Embryonic facial prominence (tissue), 1 donor: ENCODE measurements around the gene CST9.
"Not testable (repeated sequence)": the region's sequence is repeated elsewhere in the genome, so short reads cannot be mapped to it uniquely, and the experiment has no call there.

ENCODE experiments used
- DNase-seq: peaks from one replicate; pipeline ENCODE4 v3.0.0-alpha.2; 2016; ENCODE audit errors: extremely low spot score

The CST9 gene

DNA sequence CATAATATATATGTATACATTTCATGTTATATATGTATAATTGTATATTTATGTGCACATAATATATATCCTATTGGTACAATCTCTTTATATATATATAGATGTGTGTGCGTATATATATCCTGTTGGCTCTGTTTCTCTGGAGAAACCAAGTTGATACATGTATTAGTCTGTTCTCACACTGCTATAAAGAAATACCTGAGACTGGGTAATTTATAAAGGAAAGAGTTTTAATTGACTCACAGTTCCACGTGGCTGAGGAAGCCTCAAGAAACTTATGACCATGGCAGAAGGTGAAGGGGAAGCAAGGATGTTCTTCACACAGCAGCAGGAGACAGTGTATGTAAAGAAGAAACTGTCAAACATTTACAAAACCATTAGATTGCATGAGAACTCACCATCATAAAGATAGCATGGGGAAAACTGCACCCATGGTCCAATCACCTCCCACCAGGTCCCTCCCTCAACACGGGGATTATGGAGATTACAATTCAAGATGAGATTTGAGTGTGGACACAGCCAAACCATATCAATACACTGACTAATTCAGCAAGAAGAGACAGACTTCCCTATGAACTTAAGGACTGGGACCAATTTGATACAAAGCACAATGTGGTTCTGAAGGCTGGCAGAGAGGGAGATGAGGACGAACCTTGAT lies 18.1 kb upstream of the CST9 start:
- no peak for DNase-seq

DNA sequence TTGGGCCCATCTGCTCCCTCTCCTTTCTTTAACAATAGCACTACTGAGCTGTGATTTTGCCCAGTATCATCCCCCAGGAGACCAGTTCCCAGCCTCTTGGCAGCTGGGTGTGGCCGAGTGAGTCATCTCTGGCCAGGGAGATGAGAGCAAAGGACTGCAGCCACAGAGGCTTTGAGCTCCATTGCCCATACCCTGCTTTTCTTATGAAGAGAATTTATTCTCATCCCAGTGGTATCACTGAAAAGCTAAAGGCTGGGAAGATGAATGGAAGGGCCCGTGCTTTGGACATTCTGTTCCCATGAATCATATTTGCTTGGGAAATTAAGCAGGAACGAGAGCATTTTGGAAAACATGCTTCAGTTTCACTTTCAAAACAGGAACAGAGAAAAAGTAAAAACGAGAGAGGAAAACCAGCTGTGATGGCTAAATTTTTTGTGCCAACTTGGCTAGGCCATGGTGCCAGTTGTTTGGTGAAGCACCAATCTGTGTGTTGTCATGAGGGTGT lies 17.2 kb upstream of the CST9 start:
- no peak for DNase-seq

DNA sequence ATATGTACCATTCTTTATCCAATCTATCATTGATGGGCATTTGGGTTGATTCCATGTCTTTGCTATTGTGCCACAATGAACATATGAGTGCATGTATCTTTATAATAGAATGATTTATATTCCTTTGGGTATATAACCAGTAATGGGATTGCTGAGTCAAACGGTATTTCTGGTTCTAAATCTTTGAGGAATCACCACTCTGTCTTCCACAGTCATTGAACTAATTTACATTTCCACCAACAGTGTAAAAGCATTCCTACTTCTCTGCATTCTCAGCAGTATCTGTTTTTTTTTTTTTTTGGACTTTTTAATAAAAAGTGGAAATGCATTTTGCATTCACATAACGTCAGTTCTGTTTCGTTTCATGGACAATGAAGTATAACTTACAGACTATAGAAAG lies 16.7 kb upstream of the CST9 start:
- not testable (repeated sequence) for DNase-seq

DNA sequence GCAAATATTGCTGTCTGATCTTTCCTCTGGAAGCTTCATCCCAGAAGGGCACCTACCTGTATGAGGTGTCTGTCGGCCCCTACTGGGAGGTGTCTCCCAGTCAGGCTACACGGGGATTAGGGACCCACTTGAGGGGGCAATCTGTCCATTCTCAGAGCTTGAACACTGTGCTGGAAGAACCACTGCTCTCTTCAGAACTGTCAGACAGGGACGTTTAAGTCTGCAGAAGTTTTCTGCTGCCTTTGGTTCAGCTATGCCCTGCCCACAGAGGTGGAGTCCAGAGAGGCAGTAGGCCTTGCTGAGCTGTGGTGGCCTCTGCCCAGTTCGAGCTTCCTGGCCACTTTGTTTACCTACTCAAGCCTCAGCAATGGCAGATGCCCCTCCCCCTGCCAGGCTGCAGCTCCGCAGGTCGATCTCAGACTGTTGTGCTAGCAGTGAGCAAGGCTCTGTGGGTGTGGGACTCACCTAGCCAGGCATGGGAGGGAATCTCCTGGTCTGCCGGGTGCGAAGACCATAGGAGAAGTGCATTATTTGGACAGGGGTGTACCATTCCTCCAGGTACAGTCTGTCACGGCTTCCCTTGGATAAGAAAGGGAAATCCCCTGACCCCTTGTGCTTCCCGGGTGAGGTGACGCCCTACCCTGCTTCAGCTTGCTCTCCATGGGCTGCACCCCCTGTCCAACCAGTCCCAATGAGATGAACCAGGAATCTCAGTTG lies 15.1 kb upstream of the CST9 start:
- not testable (repeated sequence) for DNase-seq

DNA sequence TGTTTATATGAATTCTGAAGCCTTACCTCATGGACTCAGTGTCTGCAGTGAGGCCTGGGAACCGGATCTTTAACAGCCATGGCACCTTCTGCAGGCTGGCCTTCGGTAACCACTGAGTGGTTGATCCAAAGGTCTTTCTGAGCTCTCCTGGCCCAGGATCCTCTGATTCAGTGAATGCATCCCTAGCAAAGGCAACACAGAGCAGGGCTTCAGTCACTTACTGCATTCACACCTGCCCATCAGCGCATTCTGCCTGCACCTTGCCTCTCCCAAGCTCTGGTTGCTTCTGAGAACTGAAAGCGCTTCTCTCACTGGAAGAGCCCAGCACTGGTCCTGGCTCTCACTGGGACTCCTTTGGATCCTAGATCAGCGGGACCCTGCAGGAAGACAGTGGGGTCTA lies 8.4 kb upstream of the CST9 start:
- no peak for DNase-seq

DNA sequence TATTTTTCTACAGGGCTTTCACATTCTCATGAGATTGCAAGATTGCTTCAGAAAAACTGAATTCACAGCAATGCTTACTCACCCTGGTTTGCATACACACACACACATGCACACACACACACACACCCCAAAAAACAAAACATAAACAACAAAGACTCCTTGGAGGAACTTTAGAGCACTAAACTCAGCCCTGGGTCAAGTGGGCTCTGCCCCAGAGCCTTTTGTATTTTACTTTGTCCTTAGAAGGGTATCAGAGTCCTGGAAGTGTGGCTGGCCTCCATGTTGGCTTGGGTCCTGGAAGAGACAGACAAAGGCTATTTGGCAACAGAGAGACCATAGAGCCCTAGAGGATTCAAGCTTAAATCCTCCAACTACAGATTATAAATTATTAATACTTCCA lies 8.0 kb upstream of the CST9 start:
- DNase-seq, result no peak

DNA sequence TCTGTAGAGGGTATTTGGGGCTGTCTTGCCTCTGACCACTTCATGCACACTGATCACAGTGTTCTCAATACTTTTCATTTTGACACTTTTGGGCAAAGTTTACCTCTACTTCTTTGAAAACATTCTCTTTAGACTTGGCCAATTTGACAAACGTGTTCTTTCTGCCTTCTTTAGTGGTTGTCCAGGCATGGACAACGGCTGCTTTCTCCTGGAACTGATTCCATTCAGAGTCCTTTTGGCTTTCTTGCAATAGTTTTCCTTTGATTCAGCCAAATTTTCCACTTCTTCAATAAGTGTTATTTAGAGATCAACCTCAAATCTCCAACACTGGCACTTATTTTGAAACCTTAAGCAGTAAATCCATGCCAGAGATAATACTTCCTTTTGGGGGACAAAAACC lies 6.7 kb upstream of the CST9 start:
- DNase-seq, result no peak

DNA sequence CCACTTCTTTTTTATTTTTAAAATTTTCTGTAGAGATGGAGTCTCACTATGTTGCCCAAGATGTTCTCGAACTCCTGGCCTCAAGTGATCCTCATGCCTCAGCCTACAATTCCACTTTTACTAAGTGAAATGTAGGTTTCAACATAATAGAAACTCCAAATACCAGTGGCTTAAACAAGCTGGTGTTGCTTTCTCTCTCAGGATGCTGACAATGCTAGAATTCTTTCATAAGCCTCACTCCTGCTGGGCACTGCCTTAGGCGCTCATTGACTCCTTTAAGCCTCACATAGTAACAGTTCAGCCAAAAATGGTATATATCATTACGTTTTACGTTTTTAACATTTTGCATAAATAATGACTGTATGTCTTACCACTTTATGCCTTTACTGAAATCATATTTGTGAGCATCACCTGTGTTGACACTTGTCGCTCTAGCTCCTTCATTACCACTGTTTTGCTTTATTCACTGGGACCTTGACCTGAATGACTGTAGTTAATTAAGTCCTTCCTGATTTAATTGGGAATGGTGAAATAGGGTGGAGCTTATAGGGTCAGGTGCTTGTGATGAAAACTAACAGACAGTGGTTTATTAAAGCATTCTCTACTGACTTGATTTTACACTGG lies 3.9 kb upstream of the CST9 start:
- DNase-seq, result no peak

DNA sequence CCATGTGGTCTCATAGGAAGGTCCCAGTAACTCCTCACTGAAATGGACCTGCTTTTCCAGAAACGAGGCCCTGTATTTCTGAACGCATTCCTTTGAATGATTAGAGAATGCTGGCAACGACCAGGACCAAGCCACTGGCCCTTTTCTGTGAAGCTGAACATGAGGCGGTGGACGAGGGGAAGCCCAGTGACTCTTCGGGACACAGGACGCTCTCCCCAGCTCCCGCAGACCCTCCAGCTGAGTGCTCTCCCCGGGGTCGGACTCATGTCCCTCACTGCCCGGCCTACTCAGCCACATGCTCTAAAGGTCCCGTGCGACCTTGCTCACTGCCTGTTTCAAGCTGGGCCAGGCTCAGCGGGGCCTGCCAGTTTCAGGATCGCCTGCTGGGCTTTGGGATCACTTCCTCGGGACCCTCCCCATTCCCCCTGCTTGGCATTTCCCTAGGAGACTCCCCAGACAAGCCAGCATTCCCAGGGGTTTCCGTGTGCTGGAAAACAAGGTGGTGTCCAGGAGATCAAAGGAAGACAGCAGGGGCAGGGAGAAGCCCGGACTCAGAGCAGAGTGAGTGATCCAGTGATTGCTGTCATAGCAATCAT lies 2.6 kb upstream of the CST9 start:
- no peak for DNase-seq

DNA sequence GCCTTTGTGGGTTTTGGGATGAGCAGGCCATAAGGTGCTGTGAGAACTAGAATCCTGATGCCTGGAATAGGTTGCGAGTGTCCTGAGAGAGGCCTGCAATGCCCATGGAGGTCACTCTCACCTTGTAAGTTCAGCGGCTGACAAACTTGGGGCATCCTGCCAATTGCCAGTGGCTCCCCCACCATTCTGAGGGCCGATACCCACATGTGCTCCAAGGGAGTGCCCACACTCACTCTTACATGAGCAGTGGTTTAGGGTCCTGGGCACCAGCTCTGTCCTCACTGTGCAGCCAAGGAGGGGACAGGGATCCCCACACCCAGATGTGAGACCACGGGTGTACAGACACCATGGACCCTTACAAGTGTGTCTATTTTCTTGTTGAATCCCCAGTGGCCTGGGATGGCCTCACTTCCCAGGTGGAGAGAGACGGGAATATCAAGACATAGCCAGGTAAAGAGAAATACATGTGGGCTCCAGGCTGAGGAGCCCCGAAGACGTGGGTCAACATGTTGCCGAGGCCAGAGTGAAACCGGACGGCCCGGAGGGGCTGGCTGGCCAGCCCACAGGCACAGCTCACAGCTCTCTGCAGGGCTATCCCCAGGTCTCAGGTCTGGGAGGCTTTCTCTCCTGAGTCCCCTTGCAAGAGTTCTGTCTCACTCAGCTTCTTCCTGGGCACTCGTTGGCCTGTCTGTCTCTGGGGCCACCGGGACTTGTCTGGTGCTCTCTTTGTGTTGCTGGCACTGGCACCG lies 2.0 kb upstream of the CST9 start:
- DNase-seq, result no peak

DNA sequence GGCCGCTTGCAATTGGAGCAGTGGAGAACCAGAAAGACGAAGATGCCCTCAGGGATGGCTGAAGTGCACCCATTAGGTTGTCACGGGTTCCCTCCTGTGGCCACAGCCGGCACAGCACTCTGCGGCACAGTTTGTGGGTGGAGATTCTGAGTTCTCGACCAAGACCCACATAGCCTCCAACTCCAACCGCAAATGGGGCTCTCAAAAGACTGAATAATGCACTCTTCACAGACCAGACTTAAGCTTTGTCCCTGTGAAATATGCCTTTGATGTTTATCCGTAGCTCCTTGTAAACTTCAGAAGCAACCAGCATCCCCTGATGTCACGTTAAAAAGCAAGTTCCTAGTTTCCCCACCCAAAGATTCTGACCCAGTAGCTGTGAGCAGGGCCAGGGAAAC lies 934 bp upstream of the CST9 start:
- DNase-seq, result no peak

DNA sequence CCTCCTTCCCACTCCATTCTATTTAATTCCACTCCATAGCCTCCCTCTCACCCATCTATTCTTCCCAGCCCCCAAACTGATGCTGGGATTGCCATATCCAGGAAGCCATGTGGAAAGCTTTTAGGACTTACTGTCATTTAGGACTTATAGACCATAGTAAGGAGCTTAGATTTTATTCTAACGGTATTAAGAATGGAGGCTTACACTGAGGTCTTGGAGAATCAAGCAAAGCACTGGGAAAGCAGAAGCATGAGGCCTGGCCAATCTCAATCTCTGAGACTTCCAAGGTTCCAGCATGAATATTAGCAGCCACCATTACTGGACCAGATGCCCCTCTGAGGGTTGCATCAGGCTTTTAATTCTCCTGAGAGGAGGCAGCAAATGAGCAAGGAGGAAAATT lies 1.4 kb downstream of the CST9 start:
- no peak for DNase-seq

DNA sequence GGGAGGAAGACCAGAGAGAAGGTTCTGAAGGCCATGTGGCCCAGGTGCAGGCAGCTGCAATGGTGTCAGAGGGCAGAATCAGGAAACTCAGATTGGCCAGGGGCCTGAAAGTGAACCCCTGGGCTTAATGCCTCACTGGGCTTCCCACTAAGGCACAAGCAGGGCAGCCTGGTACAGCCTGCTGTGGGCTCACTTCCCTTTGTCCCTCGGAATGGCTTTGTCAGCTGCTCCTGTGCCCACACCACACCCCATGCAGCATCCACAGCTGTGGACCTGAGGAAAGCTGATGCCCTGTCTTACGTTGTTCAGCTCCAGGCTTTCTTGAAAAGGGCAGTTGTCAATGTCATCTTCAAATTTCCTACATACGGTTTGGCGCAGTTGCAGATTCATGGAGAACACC lies 2.4 kb downstream of the CST9 start:
- no peak for DNase-seq

DNA sequence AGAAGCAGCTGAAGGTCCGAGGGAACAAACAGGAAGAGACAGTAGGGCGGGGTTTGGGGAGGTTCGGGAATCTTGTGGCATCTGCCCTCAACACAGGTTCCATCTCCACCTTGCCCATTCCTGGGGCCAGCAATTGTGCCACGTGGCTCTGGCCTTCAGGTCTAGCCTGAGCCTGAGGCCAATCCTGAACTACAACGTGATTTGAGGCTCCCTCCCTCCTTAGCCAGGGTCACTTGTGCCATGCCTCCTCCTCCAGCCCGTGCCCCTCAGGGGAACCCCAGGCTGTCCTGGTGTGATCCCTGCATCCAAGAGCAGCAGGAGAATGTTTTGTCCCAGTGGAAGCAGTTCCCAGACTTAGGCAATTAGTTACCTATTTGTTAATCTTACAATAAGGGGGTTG lies 3.0 kb downstream of the CST9 start:
- DNase-seq, result no peak

DNA sequence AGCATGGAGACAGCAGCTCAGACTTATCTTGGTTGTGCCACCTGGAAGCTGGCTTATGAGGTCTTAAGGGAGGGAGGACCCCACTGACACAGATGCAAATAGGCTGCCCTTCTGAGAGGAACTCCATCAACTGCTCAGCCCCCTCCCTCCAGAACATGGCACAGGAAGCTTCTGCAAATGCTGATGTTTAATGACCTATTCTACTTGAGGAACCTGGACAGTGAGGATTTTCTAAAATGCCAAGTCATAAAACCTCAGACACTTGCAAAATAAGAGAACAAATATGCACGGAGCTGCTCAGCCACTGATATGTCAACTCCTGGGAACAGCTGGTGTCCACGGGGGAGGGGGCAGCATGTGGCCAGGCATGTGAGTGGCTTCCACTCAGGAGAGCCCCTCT lies 3.5 kb downstream of the CST9 start:
- DNase-seq, result no peak

DNA sequence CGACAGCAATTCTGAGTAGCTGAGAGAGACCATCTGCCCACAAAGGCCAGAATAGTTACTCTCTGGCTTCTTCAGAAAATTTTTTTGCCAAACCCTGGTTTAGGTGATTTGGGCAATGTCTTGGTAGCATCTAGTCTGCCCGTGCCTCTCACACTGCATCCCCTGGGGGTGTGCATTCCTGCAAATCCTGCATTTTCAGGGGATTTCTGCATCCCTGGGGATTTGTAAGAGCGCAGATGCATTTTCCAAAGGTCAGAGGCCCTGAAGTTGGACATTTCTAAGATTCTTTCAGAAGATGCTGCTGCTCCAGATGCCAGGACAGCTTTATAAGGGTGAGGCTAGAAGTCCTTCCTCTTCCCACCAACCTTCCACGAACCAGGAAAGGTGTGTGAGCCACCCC lies 4.0 kb downstream of the CST9 start:
- DNase-seq, result no peak

DNA sequence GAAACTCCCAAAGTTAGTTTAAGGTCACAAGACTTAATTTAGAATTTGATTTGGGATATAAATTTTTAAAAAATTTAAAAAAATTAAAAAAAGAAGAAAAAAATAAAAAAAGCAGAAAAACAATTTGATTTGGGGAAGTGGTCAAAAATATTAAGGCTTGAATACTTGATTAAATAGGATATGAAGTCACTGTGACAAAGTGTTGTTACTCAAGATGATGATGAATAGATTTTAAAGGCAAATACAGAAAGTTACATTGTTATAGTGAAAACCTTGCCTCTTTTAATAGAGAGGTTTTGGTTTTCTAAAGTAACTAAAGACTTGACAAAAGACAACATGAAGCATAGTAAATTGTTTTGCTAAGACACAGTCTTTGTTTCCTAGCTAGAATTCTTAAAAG lies 7.2 kb downstream of the CST9 start:
- no peak for DNase-seq

DNA sequence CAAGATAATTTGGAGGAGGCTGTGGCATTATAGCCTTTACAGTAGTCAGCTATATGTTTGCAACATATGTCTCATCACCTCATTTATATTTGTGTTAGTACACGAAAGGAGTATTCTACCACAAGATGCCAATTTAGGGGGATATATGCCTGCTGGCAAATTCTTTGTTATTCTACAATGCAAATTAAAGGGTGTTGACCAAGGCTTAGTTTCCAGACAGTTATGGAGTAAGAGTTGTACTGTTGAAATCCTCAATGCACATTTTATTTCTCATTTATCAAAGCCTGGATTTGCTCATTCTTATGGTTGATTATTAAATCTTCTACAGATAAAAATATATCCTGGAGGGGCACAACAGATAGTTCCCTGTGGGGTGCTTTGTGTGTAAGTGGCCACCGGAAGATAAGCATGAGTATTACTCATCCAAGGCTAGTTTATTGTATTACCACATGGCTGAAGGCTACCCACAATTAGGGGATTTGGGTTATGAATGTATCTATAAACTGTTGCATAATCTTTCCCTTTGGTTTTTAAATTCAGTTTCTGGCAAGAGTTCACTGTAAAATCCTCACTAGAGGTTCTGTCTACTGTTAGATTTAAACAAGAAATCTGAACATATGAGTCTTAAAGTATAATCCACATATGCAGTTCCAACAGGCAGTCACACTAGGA lies 9.0 kb downstream of the CST9 start:
- no peak for DNase-seq

DNA sequence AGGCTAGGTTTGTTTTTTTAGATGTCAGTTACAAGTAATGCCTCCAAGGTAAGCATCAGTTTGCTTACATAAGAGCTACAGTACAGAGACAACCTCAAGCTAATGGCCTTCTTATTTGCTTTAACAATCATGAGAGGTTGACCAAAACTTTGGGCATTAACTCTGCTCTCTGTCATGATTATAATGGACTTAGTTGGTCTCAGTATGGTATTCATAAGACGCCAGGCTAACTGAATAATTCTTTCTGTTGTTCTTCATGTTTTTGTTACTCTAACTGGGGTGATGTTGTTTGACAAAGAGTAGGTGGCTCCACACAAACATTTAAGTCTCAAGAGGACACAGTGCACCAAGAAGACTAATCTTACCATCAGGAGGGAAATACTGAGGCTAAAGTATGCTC lies 9.8 kb downstream of the CST9 start:
- no peak for DNase-seq

DNA sequence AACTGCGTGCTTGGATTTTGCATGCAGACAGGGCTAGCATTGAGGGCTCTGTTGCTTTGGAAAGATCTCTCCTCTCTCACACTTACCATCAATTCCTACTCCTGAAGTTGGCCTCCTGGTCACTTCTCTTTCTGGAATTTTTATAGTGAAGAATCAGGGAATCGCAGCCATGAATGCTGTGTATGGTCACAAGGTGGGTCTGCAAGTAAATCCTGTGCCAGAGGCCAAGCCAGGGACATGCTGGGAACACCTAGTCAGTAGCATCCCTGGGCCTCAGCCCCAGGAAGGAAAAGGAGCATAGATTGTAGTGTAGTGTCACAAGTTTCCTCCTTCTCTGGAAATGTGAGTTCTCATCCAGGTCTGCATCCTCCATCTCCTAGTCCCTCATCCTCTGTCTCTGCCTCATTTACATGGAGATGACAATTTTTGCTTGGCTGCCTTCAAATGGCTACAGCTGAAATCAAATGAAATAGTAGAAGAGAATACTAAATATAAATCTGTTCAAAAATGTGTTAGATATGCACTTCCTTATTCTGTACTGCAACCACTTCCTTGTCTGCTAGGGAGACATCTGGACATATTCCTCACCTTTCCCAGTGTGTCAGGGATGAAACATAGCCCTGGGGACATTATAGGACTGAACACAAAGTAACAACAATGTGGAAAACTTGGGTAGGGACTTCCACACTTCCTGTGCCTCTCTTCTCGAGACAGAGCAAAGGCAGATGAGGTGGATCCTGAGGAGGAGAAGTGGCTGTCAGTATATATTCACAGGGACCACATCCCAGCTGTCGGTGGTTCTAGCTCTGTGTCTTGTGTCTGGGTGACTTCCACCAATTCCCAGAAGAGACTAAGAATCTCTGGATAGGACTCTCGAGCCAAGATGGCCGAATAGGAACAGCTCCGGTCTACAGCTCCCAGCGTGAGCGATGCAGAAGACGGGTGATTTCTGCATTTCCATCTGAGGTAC lies 17.0 kb downstream of the CST9 start:
- DNase-seq, result no peak
